ENCODE results near the gene RPL5.

Gene RPL5

GRCh38 chr1:92790867-92791266, 41.0 kb upstream of the RPL5 start:
- H3K4me3 ChIP-seq: no peak overlapping the region

GRCh38 chr1:92791487-92792066, 40.3 kb upstream of the RPL5 start:
- DNase-seq (ENCODE audit: low spot score): no peak
- Histone ChIP-seq H3K4me3 (no peak overlapping the region), H3K27ac (no peak overlapping the region)
- TF ChIP-seq CTCF (IDR thresholded peaks at IDR 0.05): no peak

More at GRCh38 chr1:92790867-92791266, 41.0 kb upstream of the RPL5 start:
- no peak for DNase-seq (ENCODE audit: low spot score)
- H3K27ac ChIP-seq: no peak overlapping the region
- TF ChIP-seq CTCF (IDR thresholded peaks at IDR 0.05): no peak

DNA sequence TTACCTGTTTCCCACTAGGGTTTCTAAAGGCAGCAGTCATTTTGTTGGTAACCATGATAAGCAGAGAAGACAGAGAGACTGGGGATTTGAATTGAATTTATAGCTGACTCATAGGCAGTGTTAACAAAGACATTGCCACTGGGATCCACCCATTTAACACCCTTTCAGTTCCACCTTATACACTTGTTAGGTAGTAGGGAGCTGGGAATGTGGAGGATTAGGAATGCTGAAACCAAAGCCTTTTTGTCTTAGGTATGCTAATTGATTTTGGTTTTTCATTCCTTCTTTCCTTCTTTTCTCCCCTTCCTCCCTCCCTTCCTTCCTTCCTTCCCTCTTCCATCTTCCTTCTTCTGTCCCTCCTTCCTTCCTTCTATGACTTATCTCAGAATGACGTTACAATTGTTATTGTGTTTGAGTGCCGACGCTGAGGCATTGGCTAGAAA, 39.5 kb upstream of the RPL5 start:
- H3K4me3 ChIP-seq: no peak overlapping the region
- no peak overlapping the region for H3K27ac ChIP-seq
- TF ChIP-seq CTCF (IDR thresholded peaks at IDR 0.05): no peak
- DNase-seq (ENCODE audit: low spot score): no peak

DNA sequence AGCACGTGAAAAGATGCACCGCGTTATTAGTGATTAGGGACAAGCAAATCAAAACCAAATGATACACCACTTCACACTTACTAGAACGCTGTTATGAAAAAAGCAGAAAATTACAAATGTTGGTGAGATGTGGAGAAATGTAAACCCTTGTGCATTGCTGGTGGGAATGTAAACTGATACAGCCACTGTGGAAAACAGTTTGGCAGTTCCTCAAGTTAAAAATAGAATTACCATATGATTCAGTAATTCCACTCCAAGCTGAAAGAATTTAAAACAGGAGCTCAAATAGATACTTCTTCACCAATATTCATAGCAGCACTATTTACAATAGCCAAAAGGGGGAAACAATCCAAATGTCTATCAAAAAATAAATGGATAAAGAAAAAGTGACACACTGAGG, 36.7 kb upstream of the RPL5 start:
- Histone ChIP-seq H3K27ac (no peak overlapping the region), H3K4me3 (no peak overlapping the region)
- TF ChIP-seq CTCF (IDR thresholded peaks at IDR 0.05): no peak
- DNase-seq (ENCODE audit: low spot score): no peak

DNA sequence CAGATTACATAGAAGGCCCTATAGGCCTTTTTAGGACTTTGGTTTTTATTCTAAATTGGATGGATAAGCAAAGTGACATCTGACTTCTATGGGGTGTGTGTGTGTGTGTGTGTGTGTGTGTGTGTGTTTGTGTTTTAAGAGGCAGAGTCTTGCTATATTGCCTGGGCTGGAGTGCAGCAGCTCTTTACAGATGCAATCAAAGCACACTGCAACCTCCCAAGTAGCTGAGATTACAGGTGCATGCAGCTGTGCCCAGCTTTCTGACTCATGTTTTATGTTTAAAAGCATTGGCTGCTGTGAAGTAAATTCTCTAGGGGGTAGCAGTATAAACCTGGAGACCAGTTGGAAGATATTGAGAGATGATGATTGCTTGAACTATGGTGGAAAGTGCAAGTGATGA, 34.5 kb upstream of the RPL5 start:
- Histone ChIP-seq H3K27ac (no peak overlapping the region), H3K4me3 (no peak overlapping the region)
- no peak for TF ChIP-seq CTCF (IDR thresholded peaks at IDR 0.05)
- DNase-seq (ENCODE audit: low spot score): no peak

DNA sequence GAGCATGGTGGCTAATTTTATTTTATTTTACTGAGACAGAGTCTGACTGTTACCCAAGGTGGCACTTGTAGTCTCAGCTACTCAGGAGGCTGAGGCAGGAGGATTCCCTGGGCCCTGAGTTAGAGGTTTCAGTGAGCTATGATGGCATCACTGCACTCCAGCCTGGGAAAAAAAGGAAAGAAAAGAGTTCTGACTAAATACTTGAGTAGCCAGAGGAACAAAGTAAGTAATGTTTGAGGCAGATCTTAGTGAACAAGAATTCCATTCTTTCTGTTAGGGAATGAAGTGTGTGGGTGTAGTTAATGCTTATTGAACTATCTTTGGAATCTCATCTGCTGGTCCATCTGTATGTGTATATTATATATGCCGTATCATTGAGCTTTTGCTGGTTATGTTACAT, 33.9 kb upstream of the RPL5 start:
- no peak for TF ChIP-seq CTCF (IDR thresholded peaks at IDR 0.05)
- no peak overlapping the region for H3K4me3 ChIP-seq
- DNase-seq (ENCODE audit: low spot score): no peak
- H3K27ac ChIP-seq: no peak overlapping the region

DNA sequence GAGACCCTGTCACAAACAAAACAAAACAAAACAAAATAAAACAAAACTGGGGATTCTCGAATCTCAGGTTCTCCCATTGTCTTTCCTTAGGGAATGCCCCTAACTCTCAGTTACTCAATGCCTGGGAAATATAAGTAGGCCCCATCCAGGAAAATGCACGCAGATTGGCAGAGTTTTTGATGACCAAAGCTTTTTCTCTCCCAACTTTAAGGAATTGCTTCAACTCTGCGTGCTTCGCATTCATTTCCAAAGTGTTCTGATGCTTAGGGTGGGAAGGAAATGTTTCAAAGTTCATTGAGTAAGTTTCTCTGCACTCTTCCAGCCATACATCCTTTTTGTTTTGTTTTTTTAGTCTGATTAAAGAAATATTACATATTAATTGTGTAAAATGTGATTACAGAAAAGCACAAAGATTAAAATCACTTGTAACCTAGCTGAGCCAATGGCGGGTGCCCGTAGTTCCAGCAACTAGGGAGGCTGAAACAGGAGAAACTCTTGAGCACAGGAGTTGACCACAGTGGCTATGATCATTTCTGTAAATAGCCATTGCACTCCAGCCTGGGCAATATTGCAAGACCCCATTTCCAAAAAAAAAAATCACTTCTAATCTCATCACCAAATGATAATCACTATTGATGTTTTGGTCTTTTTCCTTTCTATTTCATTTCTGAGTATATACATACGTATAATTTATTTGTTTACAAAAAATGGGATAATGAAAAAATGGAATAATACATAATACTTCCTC, 28.5 kb upstream of the RPL5 start:
- no peak overlapping the region for H3K4me3 ChIP-seq
- no peak for TF ChIP-seq CTCF (IDR thresholded peaks at IDR 0.05)
- no peak overlapping the region for H3K27ac ChIP-seq
- DNase-seq (ENCODE audit: low spot score): no peak
